HG03064 (cell line): ENCODE measurements around the gene FN1.

Source experiments
- ATAC-seq: cut with Tn5 transposase; IDR thresholded peaks from one replicate; pipeline ENCODE4 v1.9.1; 2021; ENCODE audit warnings: low read depth; ENCODE audit not compliant: unreplicated experiment

Gene FN1

GRCh38 chr2:215442401-215442787, 6.5 kb upstream of the FN1 start:
- ATAC-seq = no peak

DNA sequence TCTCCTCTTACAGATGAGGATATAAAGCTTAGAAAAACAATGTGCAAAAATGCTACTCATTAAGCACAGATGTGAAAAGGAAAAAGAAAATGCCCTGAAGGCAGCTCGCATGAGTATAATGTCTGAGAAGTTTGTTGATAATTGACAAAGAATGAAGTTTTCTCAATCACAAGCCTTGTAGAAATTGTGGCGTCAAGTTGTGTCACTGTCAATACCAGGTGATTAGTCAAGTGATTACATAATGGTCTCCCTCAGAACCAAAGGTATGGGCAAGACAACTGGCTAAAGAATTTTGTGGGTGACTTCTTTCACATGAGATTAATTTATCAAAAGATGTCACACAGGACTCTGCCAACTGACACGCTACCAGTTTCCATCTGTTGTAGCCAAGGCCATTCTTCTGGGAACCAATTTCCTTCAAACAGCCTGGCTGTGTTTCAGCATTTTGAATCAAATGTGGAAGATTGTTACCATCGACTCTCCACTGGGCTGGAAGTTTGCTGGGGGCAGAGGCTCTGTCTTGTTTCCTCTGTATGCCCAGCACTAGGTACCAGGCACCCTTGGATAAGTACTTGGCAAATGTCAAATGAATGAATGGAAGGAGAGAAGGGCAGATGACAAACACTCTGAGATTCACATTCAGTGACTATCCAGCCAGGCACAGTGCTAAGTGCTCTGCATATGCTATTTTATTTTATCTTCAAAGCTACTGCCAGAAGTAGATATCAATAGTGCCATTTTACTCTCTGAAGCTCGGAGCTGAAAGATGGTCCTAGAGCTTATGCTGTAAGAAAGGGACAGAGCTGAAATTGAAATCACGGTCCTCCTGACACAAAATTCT, 5.9 kb upstream of the FN1 start:
- ATAC-seq = no peak

GRCh38 chr2:215439980-215440512, 4.2 kb upstream of the FN1 start:
- ATAC-seq = no peak

GRCh38 chr2:215439404-215439803, 3.5 kb upstream of the FN1 start:
- no peak for ATAC-seq

- no peak for ATAC-seq
Measured at GRCh38 chr2:215437614-215438013, 1.7 kb upstream of the FN1 start.

- ATAC-seq = no peak
Measured at GRCh38 chr2:215436705-215437565, 1.1 kb upstream of the FN1 start.

- ATAC-seq = no peak
Measured at GRCh38 chr2:215435280-215435869, 493 bp downstream of the FN1 start.

DNA sequence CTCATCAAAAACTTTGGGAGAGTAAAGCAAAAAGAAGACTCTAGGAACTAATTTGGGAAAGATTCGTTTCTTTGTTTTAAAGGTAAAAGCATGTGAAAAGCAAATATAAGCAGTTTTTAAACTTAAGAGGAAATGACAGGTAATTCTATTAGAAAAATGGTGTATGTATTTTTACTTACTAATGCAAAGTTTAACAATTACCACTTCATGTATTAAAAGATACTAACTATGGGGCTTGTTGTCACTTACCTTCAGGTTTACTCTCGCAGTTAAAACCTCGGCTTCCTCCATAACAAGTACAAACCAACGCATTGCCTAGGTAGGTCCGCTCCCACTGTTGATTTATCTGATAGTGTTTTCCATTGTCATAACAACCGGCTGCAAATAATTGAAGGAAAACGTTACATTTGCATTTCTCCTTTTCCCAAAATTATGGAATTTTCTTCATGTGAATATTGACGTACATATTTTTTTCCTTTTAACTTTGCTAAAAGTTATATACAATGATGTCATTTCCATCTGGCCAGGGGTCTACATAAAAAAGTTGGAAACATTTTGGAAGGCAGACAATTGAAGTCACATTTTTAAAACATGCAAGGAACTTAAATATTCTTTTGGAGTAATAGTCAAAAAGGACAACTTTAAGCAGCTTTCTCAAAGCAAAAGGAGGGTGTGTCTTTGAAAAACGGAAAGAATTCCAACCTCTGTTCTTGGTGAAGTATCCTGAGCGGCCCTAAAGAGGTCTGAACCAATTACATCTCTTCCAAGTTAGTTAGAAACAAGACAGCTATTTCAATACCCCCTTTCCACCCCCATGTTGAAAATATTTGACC, 1.2 kb downstream of the FN1 start:
- no peak for ATAC-seq

DNA sequence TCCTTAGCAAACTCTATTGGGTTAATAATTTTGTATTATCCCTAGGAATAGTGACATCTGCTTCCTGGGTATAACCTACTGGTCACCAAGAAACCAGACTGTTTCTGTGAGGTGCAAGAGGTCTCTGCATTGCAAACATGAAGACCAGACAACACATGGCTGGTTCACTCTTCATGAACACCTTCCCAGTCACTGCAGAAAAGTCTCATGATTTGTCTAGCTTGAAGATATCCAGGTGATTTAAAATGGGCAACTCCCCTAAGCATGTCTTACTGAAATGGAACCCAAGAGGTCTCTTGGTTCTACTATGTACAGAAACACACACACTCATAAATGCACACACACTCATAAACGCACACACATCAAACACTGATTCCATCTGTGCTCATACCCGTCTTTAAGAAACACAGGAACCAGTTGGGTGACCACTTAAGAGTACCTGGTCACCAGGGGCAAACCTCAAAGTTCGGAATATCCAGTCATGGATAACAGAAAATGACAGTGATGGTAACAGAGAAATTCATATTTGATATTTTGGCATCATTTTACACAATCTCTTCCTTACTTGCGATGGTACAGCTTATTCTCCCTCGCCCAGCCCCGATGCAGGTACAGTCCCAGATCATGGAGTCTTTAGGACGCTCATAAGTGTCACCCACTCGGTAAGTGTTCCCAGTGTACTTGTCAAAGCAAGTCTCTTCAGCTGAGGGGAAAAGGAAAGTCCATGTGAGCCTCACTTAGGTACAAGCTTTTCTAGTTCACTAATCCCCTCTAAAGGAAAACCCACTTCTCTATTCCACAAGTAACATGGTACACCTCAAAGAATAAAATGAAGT, 2.9 kb downstream of the FN1 start:
- no peak for ATAC-seq

DNA sequence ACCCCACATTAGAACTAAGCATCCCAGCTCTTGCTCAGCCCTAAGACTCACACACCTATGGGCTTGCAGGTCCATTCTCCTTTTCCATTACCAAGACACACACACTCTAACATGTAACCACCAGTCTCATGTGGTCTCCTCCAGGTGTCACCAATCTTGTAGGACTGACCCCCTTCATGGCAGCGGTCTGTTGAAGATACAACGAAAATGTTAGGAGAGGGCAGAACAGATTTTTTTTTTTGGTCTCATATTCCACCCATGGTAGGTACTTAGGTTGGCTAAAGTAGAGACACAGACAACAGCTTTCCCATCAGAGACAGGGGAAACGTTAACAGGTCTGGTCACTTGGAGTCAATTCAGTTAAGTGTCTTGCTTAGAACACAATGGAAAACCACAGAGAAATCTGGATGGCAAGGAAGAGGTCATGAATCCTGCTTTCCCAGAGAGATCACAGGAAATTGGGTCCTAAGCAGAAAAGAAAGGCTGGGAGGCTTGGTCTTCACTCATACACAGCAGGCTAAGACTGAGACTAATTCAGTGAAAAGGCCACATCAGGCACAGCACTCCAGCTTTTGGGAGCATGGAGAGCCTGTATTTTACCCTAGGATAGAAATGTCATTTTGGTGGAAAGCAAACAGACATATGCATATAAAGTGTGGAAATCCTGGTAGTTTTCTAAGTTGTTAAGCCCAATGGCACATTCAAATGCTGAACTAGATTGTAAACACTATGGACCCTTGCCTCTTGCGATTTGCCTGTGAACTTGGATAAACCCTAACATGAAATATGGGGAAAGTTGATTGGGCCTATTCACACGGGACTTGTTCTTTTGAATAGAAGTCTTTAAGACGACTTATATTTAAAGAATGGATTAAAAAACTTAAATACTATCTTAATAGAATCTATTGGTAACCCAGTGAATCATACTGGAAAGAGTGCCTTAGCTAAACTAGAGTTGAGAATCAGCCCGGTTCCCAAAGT, 3.8 kb downstream of the FN1 start:
- ATAC-seq = no peak

DNA sequence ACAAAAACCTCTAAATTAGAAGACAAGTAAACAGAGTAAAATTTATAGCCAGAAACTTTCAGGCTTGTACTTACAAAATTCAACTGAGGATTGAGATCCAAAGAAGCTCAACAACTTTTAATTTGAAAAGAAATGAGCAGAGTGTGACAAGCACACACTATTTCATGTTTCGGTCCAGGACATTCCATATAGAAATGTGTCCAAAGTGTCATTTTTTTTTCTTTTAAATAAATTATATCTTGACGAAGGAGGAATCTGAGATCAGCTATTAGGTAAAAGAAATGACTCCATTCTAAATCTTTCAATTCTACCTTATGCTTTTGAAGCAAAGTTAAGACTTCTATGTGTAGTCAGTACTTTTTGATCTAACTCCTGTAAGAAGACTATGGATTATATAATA, 4.6 kb downstream of the FN1 start:
- no peak for ATAC-seq

DNA sequence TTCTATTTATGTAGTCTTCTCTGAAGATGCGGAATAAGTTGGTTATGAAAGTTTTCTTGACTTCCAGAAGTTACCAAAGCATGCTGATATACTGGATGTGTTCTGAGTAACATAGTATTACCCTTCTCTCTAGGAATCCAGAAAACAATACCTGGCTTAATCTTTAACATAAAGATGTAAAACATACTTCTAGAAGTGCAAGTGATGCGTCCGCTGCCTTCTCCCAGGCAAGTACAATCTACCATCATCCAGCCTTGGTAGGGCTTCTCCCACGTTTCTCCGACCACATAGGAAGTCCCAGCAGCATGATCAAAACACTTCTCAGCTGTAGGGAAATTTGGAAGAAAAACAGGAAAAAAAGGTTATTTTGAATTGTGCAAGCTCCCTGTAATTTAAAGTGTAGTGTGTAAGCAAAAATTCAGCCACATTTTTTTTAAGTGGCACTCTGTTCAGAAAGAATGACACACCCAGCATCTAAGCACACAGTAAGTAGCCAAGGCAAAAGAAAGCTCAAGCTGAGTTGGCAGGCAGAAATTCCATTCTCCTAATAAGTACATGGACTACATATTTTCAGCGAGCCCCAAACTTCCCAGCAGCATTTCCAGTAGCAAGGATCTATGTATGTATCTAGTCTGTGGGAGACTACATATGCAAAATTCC, 5.2 kb downstream of the FN1 start:
- ATAC-seq = no peak

GRCh38 chr2:215429424-215429823, 6.4 kb downstream of the FN1 start:
- no peak for ATAC-seq

- ATAC-seq = no peak
Measured at GRCh38 chr2:215428060-215428910, 7.6 kb downstream of the FN1 start.

DNA sequence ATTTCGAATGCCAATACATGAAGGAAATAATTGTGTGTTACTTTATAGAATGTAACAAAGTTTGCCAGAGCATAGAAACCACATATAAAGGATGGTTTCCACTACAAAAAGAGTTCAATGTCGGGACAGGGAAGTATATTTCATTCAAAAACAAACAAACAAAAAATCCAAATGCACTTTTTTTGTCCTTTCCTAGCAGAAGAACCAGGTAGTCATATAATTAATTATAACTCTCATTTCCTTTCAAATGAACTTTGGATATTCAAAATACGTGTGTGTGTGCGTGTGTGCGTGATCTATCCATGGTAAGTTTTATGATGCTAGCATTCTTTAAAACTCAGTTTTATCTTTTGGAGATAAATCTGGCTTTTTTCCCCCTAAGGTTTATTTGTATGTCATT, 8.3 kb downstream of the FN1 start:
- no peak for ATAC-seq

DNA sequence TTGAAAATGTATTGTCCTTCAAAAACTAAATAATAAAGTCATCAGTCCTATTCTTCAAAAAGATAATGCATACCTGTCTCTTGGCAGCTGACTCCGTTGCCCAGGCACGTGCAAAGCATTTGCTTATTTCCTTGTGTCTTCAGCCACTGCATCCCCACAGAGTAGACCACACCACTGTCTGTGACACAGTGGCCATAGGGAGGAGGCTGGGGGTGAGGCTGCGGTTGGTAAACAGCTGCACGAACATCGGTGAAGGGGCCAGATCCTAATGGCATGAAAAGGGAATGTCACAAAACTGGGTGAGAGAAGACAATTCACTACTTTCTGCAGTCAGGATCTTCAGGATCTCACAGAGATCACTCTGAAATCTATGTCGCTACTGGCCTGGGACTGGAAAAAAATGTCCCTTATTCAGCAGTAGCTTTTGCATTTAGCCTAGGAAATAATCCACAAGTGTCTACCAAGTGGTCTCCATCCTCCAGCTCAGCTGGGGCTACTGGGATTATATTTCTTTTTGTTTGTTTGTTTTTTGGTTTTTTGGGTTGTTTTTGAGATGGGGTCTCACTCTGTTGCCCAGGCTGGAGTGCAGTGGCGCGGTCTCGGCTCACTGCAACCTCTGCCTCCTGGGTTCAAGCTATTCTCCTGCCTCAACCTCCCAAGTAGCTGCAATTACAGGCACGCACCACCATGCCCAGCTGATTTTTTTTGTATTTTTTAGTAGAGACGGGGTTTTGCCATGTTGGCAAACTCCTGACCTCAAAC, 10.7 kb downstream of the FN1 start:
- no peak for ATAC-seq
